ENCODE measurements around the gene C15orf40. TPM values are rescaled to one million over a fixed set of nuclear protein-coding genes. Genes with fewer than 3 reads are reported as not detected.

The C15orf40 gene
- total RNA-seq, 2 donors from 2014 or later, result 15.4 to 22.1 TPM

DNA sequence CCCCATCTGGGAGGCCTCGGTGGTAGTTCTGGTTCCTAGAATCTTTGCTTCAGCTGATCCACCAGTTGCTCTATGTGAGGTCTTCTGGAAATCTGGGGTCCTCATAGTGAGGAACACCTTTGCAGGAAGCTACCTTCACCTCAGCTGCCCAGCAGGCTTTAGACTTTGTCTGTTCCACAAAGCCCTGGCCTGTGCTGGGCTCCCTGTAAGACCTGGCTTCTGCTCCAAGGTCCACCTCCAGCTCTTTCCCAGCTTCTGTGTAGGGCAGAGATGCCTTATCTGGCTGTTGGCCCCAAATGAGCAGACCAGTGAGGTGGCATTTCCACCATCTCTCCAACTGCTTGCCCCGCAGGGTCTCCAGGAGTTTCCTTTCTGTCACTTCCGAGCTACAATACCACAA, 50.7 kb downstream of the C15orf40 start:
- Histone ChIP-seq H3K4me1 (replicated peaks) (no peaks in the 10 kb centered on the region), H3K4me3 (no peak overlapping the region), H3K27ac (no peak overlapping the region), H3K36me3 (no peaks in the 10 kb centered on the region), H3K9me3 (no peaks in the 10 kb centered on the region), H3K27me3 (replicated peaks; ENCODE audit: insufficient read depth) (no peaks in the 10 kb centered on the region)
- intact Hi-C loops (cut with DNase I), result no loop called here
- 84% methylated on average over 3 of the region's 3 CpGs for WGBS
- TF ChIP-seq, protein P1, sequence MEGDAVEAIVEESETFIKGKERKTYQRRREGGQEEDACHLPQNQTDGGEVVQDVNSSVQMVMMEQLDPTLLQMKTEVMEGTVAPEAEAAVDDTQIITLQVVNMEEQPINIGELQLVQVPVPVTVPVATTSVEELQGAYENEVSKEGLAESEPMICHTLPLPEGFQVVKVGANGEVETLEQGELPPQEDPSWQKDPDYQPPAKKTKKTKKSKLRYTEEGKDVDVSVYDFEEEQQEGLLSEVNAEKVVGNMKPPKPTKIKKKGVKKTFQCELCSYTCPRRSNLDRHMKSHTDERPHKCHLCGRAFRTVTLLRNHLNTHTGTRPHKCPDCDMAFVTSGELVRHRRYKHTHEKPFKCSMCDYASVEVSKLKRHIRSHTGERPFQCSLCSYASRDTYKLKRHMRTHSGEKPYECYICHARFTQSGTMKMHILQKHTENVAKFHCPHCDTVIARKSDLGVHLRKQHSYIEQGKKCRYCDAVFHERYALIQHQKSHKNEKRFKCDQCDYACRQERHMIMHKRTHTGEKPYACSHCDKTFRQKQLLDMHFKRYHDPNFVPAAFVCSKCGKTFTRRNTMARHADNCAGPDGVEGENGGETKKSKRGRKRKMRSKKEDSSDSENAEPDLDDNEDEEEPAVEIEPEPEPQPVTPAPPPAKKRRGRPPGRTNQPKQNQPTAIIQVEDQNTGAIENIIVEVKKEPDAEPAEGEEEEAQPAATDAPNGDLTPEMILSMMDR (IDR thresholded peaks at IDR 0.05), result no peak
- TF ChIP-seq POLR2AphosphoS5 (IDR thresholded peaks at IDR 0.05) (no peak), POLR2A (IDR thresholded peaks at IDR 0.05) (no peak)
- DNase-seq (ENCODE audit: low spot score), result no peak

DNA sequence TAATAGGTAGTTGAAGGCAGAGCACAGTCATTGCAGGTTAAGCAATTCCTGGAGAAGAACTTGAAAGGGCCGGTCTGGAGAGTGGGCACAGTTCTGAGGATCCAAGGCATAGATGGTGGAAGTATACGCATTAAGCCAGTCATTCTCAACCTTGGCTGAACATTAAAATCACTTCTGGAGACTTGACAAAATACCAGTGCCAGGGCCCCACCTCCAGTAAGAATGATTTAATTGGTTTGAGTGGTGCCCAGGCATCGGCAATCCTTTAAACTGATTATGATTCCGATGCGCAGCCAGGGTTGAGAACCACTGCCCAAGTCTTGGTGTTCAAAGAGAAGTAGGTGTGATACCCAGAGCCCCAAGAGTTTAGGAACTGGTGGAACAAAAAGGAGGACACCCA, 52.0 kb downstream of the C15orf40 start:
- no peaks in the 10 kb centered on the region for H3K9me3 ChIP-seq
- no peaks in the 10 kb centered on the region for H3K36me3 ChIP-seq
- no peak overlapping the region for H3K4me3 ChIP-seq
- H3K27me3 ChIP-seq (replicated peaks; ENCODE audit: insufficient read depth), result no peaks in the 10 kb centered on the region
- no peak for TF ChIP-seq POLR2AphosphoS5 (IDR thresholded peaks at IDR 0.05)
- TF ChIP-seq, protein P1 (IDR thresholded peaks at IDR 0.05), result no peak
- TF ChIP-seq POLR2A (IDR thresholded peaks at IDR 0.05), result no peak
- H3K4me1 ChIP-seq (replicated peaks), result no peaks in the 10 kb centered on the region
- no peak overlapping the region for H3K27ac ChIP-seq
- no peak for DNase-seq (ENCODE audit: low spot score)
- intact Hi-C loops (cut with DNase I), result no loop called here
- 96% methylated on average over 5 of the region's 5 CpGs for WGBS

DNA sequence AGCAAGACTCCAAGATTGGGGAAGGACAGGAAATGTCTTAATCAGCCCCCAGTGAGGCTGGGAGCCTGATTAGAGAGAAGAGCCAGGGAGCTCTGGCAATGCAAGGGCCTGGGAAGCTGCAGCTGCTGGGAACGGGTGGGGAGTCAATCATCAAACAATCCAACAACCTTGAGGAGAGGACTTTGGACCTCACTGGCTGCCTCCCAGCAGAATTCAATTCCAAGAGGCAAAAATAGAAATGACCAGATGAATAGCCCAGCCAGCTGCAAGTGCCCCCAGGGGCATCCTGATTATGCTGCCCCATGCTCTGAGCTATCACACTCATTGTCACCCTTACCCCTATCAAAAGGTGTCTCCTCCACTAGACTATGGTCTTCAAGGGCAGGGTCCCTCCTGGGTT, 52.8 kb downstream of the C15orf40 start:
- no peak for TF ChIP-seq POLR2AphosphoS5 (IDR thresholded peaks at IDR 0.05)
- no peak for TF ChIP-seq POLR2A (IDR thresholded peaks at IDR 0.05)
- TF ChIP-seq, protein P1 (IDR thresholded peaks at IDR 0.05), result no peak
- no peaks in the 10 kb centered on the region for H3K27me3 ChIP-seq (replicated peaks; ENCODE audit: insufficient read depth)
- H3K9me3 ChIP-seq, result no peaks in the 10 kb centered on the region
- no peak overlapping the region for H3K27ac ChIP-seq
- no peak overlapping the region for H3K4me3 ChIP-seq
- no peak for DNase-seq (ENCODE audit: low spot score)
- WGBS, result 100% methylated on average over 1 of the region's 1 CpG
- H3K36me3 ChIP-seq, result no peaks in the 10 kb centered on the region
- intact Hi-C loops (cut with DNase I), result no loop called here
- H3K4me1 ChIP-seq (replicated peaks), result no peaks in the 10 kb centered on the region

DNA sequence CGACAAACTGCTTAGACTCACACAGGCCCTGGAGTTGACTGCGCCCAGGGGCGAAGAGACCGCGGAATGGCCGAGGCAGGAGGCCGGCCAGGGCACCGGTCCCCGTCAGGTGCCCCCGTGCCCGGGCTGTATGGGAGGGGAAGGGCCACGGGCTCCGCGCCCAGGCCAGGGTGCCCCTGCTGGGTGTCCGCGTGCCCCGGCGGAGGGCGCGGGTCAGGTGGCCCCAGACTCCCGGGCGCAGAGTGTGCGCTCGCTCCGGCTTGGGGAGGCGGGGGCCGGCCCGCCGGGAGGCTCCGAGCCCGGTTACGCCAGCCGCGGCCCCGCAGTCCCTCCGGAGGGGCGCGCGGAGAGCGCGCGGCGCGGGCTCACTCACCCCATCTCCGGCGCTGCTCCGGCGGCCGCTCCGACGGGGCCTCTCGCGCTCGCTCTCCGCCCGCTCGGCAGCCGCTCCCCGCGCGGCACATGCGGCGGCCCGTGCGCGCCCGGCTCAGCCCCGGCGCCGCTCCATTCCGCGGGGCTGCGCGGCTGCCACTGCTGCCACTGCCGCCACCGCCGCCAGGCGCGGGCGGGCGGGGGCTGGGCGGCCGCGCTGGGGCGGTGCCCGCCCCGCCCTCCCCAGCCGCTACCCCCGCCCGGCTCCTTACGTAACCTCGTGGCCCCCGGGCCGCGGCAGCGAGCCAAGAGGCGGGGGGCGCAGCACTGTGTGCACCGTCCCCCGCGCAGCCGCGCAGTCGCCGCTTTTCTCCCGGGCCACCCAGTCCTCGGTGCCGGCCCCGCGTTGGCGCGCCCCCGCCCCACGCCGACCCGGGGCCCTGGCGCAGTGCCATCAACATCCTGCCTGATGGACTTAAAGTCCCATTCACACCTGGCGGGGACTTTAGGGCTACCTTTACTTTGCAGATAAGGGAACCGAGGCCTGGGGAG, 59.0 kb downstream of the C15orf40 start, which contains the start of gene HOMER2:
Gene HOMER2 (minus strand): TSS at position 563 of the 924 bp plus-strand sequence. CDS start 185 bp downstream, at position 378.
- TF ChIP-seq, protein P1 (IDR thresholded peaks at IDR 0.05), result peak in 1 of 4 experiments; percentile 16
- TF ChIP-seq POLR2A (IDR thresholded peaks at IDR 0.05) (no peak), POLR2AphosphoS5 (IDR thresholded peaks at IDR 0.05) (no peak)
- Histone ChIP-seq H3K9me3 (no peaks in the 10 kb centered on the region), H3K27ac (peak within 1 kb of the TSS; percentile 89 to 96), H3K27me3 (replicated peaks; ENCODE audit: insufficient read depth) (no peaks in the 10 kb centered on the region), H3K36me3 (no peaks in the 10 kb centered on the region), H3K4me3 (peak within 1 kb of the TSS; percentile 86 to 89), H3K4me1 (replicated peaks) (no peaks in the 10 kb centered on the region)
- under 1% methylated on average over 62 of the region's 119 CpGs for WGBS
- intact Hi-C loops (cut with DNase I), result no loop called here
- DNase-seq (ENCODE audit: low spot score), result peak; percentile 29
